Suprapubic skin (tissue), 4 donors: Measurements from ENCODE around the gene NKX3-2. TPM values are rescaled to one million over a fixed set of nuclear protein-coding genes. Genes with fewer than 3 reads are reported as not detected.

Source experiments
- DNase-seq, 2 donors: peaks; one replicate each; pipeline ENCODE4 v3.0.0-alpha.2; 2019; ENCODE audit warnings: low spot score in 2 of 2
- H3K27ac ChIP-seq: fragments of 200-600 bp; sonication (generic); one replicate; pipeline ENCODE4 v1.5.1; 2019
- H3K27me3 ChIP-seq: fragments of 200-600 bp; sonication (generic); one replicate; pipeline ENCODE4 v1.5.1; 2019
- H3K36me3 ChIP-seq: fragments of 200-600 bp; sonication (generic); one replicate; pipeline ENCODE4 v1.5.1; 2019
- H3K4me1 ChIP-seq: fragments of 200-600 bp; sonication (generic); one replicate; pipeline ENCODE4 v1.5.1; 2019
- H3K4me3 ChIP-seq: fragments of 200-600 bp; sonication (generic); one replicate; pipeline ENCODE4 v1.5.1; 2019; ENCODE audit warnings: mild to moderate bottlenecking
- H3K9me3 ChIP-seq: fragments of 200-600 bp; sonication (generic); one replicate; pipeline ENCODE4 v1.5.1; 2019
- CTCF ChIP-seq, 2 donors: fragments of 200-600 bp in 1 of 2; fragments of 450-650 bp in 1 of 2; sonication (generic) in 1 of 2; IDR thresholded peaks; one replicate each; pipeline ENCODE4 v1.5.1; 2016 to 2019; ENCODE audit warnings: antibody characterized with exemption in 2 of 2, mild to moderate bottlenecking in 1 of 2, moderate library complexity in 1 of 2
- EP300 ChIP-seq: sonication (generic); formaldehyde crosslinking; IDR thresholded peaks from one replicate; pipeline ENCODE4 v1.6.1; 2017; ENCODE audit warnings: antibody characterized with exemption
- POLR2A ChIP-seq, 2 donors: fragments of 450-650 bp; IDR thresholded peaks; one replicate each; pipeline ENCODE4 v1.6.1; 2017; ENCODE audit warnings: antibody characterized with exemption in 2 of 2, mild to moderate bottlenecking in 2 of 2, moderate library complexity in 2 of 2
- POLR2AphosphoS5 ChIP-seq, 3 donors: sonication (generic); formaldehyde crosslinking; IDR thresholded peaks; one replicate each; pipeline ENCODE4 v1.6.1; 2017; ENCODE audit warnings: antibody characterized with exemption in 3 of 3
- WGBS: methylation state at CpG from one replicate; pipeline ENCODE4 v1.1.5; 2018; 5-methylcytosine and 5-hydroxymethylcytosine counted together
- total RNA-seq, 4 donors: library from RNA; depleted of rRNA; stranded (reverse); fragments of >200 nt; gene quantifications; one replicate each; pipeline ENCODE4 v1.1.0, GENCODE V29; 2016

Gene NKX3-2
- total RNA-seq, 4 donors from 2014 or later, result 0.24 to 0.26 TPM; not detected in 2

GRCh38 chr4:13522282-13523104 is 21.8 kb downstream of the NKX3-2 start:
- TF ChIP-seq POLR2A (IDR thresholded peaks at IDR 0.05) (no peak), POLR2AphosphoS5 (IDR thresholded peaks at IDR 0.05) (no peak), CTCF (IDR thresholded peaks at IDR 0.05) (no peak), EP300 (no peak)
- H3K4me1 ChIP-seq, result peaks cover 11% of the 10 kb centered on the region
- 4% methylated on average over 11 of the region's 49 CpGs for WGBS
- no peak overlapping the region for H3K27ac ChIP-seq
- H3K36me3 ChIP-seq, result no peaks in the 10 kb centered on the region
- DNase-seq, result no peak
- H3K27me3 ChIP-seq, result peaks cover 84% of the 10 kb centered on the region
- no peaks in the 10 kb centered on the region for H3K9me3 ChIP-seq
- no peak overlapping the region for H3K4me3 ChIP-seq

- WGBS, result 65% methylated on average over 2 of the region's 2 CpGs
- no peak overlapping the region for H3K27ac ChIP-seq
Measured at GRCh38 chr4:13521047-13521446, 23.3 kb downstream of the NKX3-2 start.

GRCh38 chr4:13516315-13516860 is 27.9 kb downstream of the NKX3-2 start:
- H3K9me3 ChIP-seq, result no peaks in the 10 kb centered on the region
- no peaks in the 10 kb centered on the region for H3K4me1 ChIP-seq
- H3K4me3 ChIP-seq, result no peak overlapping the region
- no peaks in the 10 kb centered on the region for H3K36me3 ChIP-seq
- 71% methylated on average over 3 of the region's 3 CpGs for WGBS
- no peak for DNase-seq
- no peak overlapping the region for H3K27ac ChIP-seq
- TF ChIP-seq CTCF (IDR thresholded peaks at IDR 0.05) (no peak), POLR2AphosphoS5 (IDR thresholded peaks at IDR 0.05) (no peak), POLR2A (IDR thresholded peaks at IDR 0.05) (no peak), EP300 (no peak)
- H3K27me3 ChIP-seq, result peaks cover 45% of the 10 kb centered on the region

More at GRCh38 chr4:13521047-13521446, 23.3 kb downstream of the NKX3-2 start:
- peaks cover 10% of the 10 kb centered on the region for H3K4me1 ChIP-seq
- DNase-seq, result no peak
- no peak for TF ChIP-seq CTCF (IDR thresholded peaks at IDR 0.05)
- no peak for TF ChIP-seq POLR2AphosphoS5 (IDR thresholded peaks at IDR 0.05)
- no peaks in the 10 kb centered on the region for H3K36me3 ChIP-seq
- H3K27me3 ChIP-seq, result peaks cover 69% of the 10 kb centered on the region
- H3K4me3 ChIP-seq, result no peak overlapping the region
- H3K9me3 ChIP-seq, result no peaks in the 10 kb centered on the region

- WGBS, result 28% methylated on average over 5 of the region's 5 CpGs
- no peak for TF ChIP-seq EP300
- TF ChIP-seq POLR2AphosphoS5 (IDR thresholded peaks at IDR 0.05), result no peak
- TF ChIP-seq CTCF (IDR thresholded peaks at IDR 0.05), result no peak
- no peak for TF ChIP-seq POLR2A (IDR thresholded peaks at IDR 0.05)
- Histone ChIP-seq H3K27ac (no peak overlapping the region), H3K27me3 (peaks cover 34% of the 10 kb centered on the region), H3K36me3 (no peaks in the 10 kb centered on the region), H3K4me3 (no peak overlapping the region), H3K4me1 (no peaks in the 10 kb centered on the region), H3K9me3 (no peaks in the 10 kb centered on the region)
- DNase-seq, result no peak
Measured at GRCh38 chr4:13515268-13515667, 29.0 kb downstream of the NKX3-2 start.

- Histone ChIP-seq H3K27me3 (peaks cover 30% of the 10 kb centered on the region), H3K4me1 (no peaks in the 10 kb centered on the region), H3K4me3 (no peak overlapping the region), H3K27ac (no peak overlapping the region), H3K9me3 (no peaks in the 10 kb centered on the region), H3K36me3 (no peaks in the 10 kb centered on the region)
- no peak for DNase-seq
- TF ChIP-seq EP300, result no peak
- TF ChIP-seq POLR2A (IDR thresholded peaks at IDR 0.05), result no peak
- TF ChIP-seq POLR2AphosphoS5 (IDR thresholded peaks at IDR 0.05), result no peak
- TF ChIP-seq CTCF (IDR thresholded peaks at IDR 0.05), result no peak
- 78% methylated on average over 4 of the region's 4 CpGs for WGBS
Measured at GRCh38 chr4:13514722-13515121, 29.6 kb downstream of the NKX3-2 start.
